GM18951 (cell line): ENCODE results near the gene CIDEB.
"Not testable (repeated sequence)": the region's sequence is repeated elsewhere in the genome, so short reads cannot be mapped to it uniquely, and the experiment has no call there.

Experiments
- POLR2A ChIP-seq: IDR thresholded peaks from 4 replicates; pipeline ENCODE4 v1.6.1; 2011; ENCODE audit warnings: mild to moderate bottlenecking; ENCODE audit not compliant: insufficient read length, insufficient read depth; ENCODE audit errors: extremely low read depth
- in situ Hi-C: fragments of 300-500 bp; cut with MboI; formaldehyde crosslinking; loops from one replicate; pipeline ENCODE4 v1.12.0; 2022; ENCODE audit warnings: low sequenced_read_pairs, mixed read lengths, inconsistent platforms; ENCODE audit not compliant: unreplicated experiment

Gene CIDEB

GRCh38 chr14:24307575-24308341 is at the start of gene CIDEB:
Gene CIDEB (minus strand): TSS chr14:24307977. CDS start chr14:24307858, 119 bp downstream.
- no peak for TF ChIP-seq POLR2A
- in situ Hi-C loops = no loop called here

- in situ Hi-C loops = no loop called here
Measured at GRCh38 chr14:24356208-24356607, 48.4 kb upstream of the CIDEB start.

GRCh38 chr14:24355009-24355408 is 47.2 kb upstream of the CIDEB start:
- in situ Hi-C loops = no loop called here
- TF ChIP-seq POLR2A = no peak

More at GRCh38 chr14:24356208-24356607, 48.4 kb upstream of the CIDEB start:
- no peak for TF ChIP-seq POLR2A

GRCh38 chr14:24354482-24354825 is 46.7 kb upstream of the CIDEB start:
- in situ Hi-C loops = not testable (repeated sequence)

GRCh38 chr14:24353559-24354481 is 46.0 kb upstream of the CIDEB start:
- in situ Hi-C loops = no loop called here
- TF ChIP-seq POLR2A = no peak

- in situ Hi-C loops = no loop called here
- TF ChIP-seq POLR2A = no peak
Measured at GRCh38 chr14:24351517-24351916, 43.7 kb upstream of the CIDEB start.

GRCh38 chr14:24349742-24350141 is 42.0 kb upstream of the CIDEB start:
- in situ Hi-C loops = no loop called here
- TF ChIP-seq POLR2A = no peak

- in situ Hi-C loops = no loop called here
- TF ChIP-seq POLR2A = no peak
Measured at GRCh38 chr14:24348186-24348585, 40.4 kb upstream of the CIDEB start.

GRCh38 chr14:24347134-24347533 is 39.4 kb upstream of the CIDEB start:
- no peak for TF ChIP-seq POLR2A
- in situ Hi-C loops = no loop called here

GRCh38 chr14:24343795-24344660 is 36.3 kb upstream of the CIDEB start:
- no peak for TF ChIP-seq POLR2A
- in situ Hi-C loops = no loop called here

GRCh38 chr14:24342889-24343288 is 35.1 kb upstream of the CIDEB start:
- in situ Hi-C loops = no loop called here
- TF ChIP-seq POLR2A = no peak

GRCh38 chr14:24340606-24341005 is 32.8 kb upstream of the CIDEB start:
- TF ChIP-seq POLR2A = no peak
- in situ Hi-C loops = no loop called here
